ENCODE results near the gene DOCK10. TPM values are rescaled to one million over a fixed set of nuclear protein-coding genes. Genes with fewer than 3 reads are reported as not detected.

The DOCK10 gene
- total RNA-seq, 1 experiment from 2014 or later, result 5.8 TPM

DNA sequence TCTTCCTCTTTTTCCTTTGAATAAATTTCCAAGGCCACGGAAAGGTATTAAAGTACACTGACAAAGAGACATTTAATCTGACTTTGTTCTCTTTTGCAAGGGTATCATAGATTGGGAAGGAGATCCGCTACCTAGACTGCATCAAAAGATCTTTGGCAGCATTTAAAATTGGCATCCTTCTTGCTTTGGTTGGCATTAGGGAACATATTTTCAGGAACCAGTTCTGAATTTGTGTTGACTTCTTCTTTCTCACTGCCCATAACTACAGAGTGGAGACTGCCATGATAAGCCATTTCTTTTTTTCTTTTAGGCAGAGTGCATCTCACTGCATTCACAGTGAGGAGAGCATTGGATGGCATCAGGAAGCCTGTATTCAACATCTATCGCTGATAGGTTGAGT, 83.4 kb downstream of the DOCK10 start:
- POLR2A ChIA-PET, result no interaction called here
- intact Hi-C loops (cut with micrococcal nuclease; ENCODE audit: unreplicated experiment), result no loop called here
- TF ChIP-seq POLR2AphosphoS5 (IDR thresholded peaks at IDR 0.05; ENCODE audit: low read depth, low read length), result no peak
- no peak for TF ChIP-seq SIN3A (IDR thresholded peaks at IDR 0.05; ENCODE audit: borderline replicate concordance, insufficient read depth, low read depth, low read length)
- TF ChIP-seq, protein P1, sequence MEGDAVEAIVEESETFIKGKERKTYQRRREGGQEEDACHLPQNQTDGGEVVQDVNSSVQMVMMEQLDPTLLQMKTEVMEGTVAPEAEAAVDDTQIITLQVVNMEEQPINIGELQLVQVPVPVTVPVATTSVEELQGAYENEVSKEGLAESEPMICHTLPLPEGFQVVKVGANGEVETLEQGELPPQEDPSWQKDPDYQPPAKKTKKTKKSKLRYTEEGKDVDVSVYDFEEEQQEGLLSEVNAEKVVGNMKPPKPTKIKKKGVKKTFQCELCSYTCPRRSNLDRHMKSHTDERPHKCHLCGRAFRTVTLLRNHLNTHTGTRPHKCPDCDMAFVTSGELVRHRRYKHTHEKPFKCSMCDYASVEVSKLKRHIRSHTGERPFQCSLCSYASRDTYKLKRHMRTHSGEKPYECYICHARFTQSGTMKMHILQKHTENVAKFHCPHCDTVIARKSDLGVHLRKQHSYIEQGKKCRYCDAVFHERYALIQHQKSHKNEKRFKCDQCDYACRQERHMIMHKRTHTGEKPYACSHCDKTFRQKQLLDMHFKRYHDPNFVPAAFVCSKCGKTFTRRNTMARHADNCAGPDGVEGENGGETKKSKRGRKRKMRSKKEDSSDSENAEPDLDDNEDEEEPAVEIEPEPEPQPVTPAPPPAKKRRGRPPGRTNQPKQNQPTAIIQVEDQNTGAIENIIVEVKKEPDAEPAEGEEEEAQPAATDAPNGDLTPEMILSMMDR (IDR thresholded peaks at IDR 0.05), result no peak
- TF ChIP-seq REST (IDR thresholded peaks at IDR 0.05; ENCODE audit: insufficient read depth in 1 of 2, low read depth in 2 of 2, low read length in 1 of 2), result no peak
- TF ChIP-seq TCF7L2 (IDR thresholded peaks at IDR 0.05; ENCODE audit: low read depth, low read length), result no peak
- BruUV-seq (replicated peaks), result no TSS peak
- in situ Hi-C loops (cut with HindIII; ENCODE audit: low pct_unique_long_range_greater_than_20kb, low sequenced_read_pairs), result no loop called here
- DNase-seq (ENCODE audit: low read depth, low spot score), result no peak
- H3K36me3 ChIP-seq (ENCODE audit: control insufficient read depth, insufficient read depth, low read length), result no peaks in the 10 kb centered on the region
- H3K9me3 ChIP-seq (ENCODE audit: control insufficient read depth, insufficient read depth, low read depth, low read length), result no peaks in the 10 kb centered on the region
- H3K27ac ChIP-seq (ENCODE audit: low read length), result no peak overlapping the region
- no peak for ATAC-seq
- H3K4me3 ChIP-seq (ENCODE audit: low read depth in 2 of 2, low read length in 2 of 2), result no peak overlapping the region
- H3K4me1 ChIP-seq (ENCODE audit: control insufficient read depth, insufficient read depth, low read length), result no peaks in the 10 kb centered on the region
- CTCF ChIA-PET, result no interaction called here
- H3K27me3 ChIP-seq (ENCODE audit: control insufficient read depth, insufficient read depth, low read length), result no peaks in the 10 kb centered on the region

GRCh38 chr2:224958462-224958857, 83.8 kb downstream of the DOCK10 start:
- CTCF ChIA-PET, result no interaction called here
- POLR2A ChIA-PET, result no interaction called here
- no TSS peak for BruUV-seq (replicated peaks)
- in situ Hi-C loops (cut with HindIII; ENCODE audit: low pct_unique_long_range_greater_than_20kb, low sequenced_read_pairs) (no loop called here), intact Hi-C loops (cut with micrococcal nuclease; ENCODE audit: unreplicated experiment) (no loop called here)
- ATAC-seq, result no peak
- Histone ChIP-seq H3K36me3 (ENCODE audit: control insufficient read depth, insufficient read depth, low read length) (no peaks in the 10 kb centered on the region), H3K27me3 (ENCODE audit: control insufficient read depth, insufficient read depth, low read length) (no peaks in the 10 kb centered on the region), H3K9me3 (ENCODE audit: control insufficient read depth, insufficient read depth, low read depth, low read length) (no peaks in the 10 kb centered on the region), H3K27ac (ENCODE audit: low read length) (no peak overlapping the region), H3K4me3 (ENCODE audit: low read depth in 2 of 2, low read length in 2 of 2) (no peak overlapping the region), H3K4me1 (ENCODE audit: control insufficient read depth, insufficient read depth, low read length) (no peaks in the 10 kb centered on the region)
- DNase-seq (ENCODE audit: low read depth, low spot score), result no peak
- no peak for TF ChIP-seq POLR2AphosphoS5 (IDR thresholded peaks at IDR 0.05; ENCODE audit: low read depth, low read length)
- TF ChIP-seq SIN3A (IDR thresholded peaks at IDR 0.05; ENCODE audit: borderline replicate concordance, insufficient read depth, low read depth, low read length), result no peak
- TF ChIP-seq REST (IDR thresholded peaks at IDR 0.05; ENCODE audit: insufficient read depth in 1 of 2, low read depth in 2 of 2, low read length in 1 of 2), result no peak
- TF ChIP-seq, protein P1 (IDR thresholded peaks at IDR 0.05), result no peak
- no peak for TF ChIP-seq TCF7L2 (IDR thresholded peaks at IDR 0.05; ENCODE audit: low read depth, low read length)

Data from Panc1 (cell line).